ENCODE measurements around the gene ABCD2. TPM values are rescaled to one million over a fixed set of nuclear protein-coding genes. Genes with fewer than 3 reads are reported as not detected.

The ABCD2 gene
- total RNA-seq, 3 donors from 2014 or later (not counting 1 experiment from before 2014, with no cell fraction given), result 0.35 to 2.4 (median 0.75) TPM

DNA sequence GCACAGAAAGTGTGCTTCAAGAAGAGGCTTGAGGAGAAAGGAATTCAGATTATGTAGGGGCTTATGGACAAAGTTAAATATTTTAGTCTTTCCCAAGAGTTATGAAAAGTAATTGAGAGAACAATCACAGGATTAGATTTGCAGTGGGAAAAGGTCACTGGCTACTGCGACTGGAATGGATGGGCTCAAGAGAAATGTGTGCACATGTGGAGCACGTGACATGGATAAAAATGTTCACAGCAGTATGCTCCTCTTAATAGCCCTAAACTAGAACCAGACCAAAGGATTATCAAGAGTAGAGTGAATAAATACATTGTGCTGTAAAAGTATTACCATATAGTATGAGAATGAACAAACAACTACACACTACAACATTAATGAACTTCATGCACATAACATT lies 78.1 kb downstream of the ABCD2 start:
- no peaks in the 10 kb centered on the region for H3K27me3 ChIP-seq (ENCODE audit: control insufficient read depth, insufficient read depth, low read length)
- H3K27ac Mint-ChIP-seq, result no peak overlapping the region
- H3K27ac ChIP-seq (ENCODE audit: low read length), result no peak overlapping the region
- DNase-seq, result no peak
- no peaks in the 10 kb centered on the region for H3K36me3 ChIP-seq (ENCODE audit: control insufficient read depth, insufficient read depth, low read length)
- H3K4me3 ChIP-seq (ENCODE audit: low read length), result no peak overlapping the region
- no peaks in the 10 kb centered on the region for H3K9me3 ChIP-seq (ENCODE audit: control insufficient read depth, insufficient read depth, low read length)
- no peaks in the 10 kb centered on the region for H3K4me1 Mint-ChIP-seq
- H3K9me3 Mint-ChIP-seq, result no peaks in the 10 kb centered on the region
- no peaks in the 10 kb centered on the region for H3K4me1 ChIP-seq (ENCODE audit: control insufficient read depth, insufficient read depth, low read length)
- H3K4me3 Mint-ChIP-seq, result no peak overlapping the region
- 95% methylated on average over 2 of the region's 2 CpGs for WGBS (ENCODE audit: insufficient coverage)
- intact Hi-C loops (cut with micrococcal nuclease), result no loop called here
- no peak for ATAC-seq
- no peaks in the 10 kb centered on the region for H3K36me3 Mint-ChIP-seq
- TF ChIP-seq, protein P1, sequence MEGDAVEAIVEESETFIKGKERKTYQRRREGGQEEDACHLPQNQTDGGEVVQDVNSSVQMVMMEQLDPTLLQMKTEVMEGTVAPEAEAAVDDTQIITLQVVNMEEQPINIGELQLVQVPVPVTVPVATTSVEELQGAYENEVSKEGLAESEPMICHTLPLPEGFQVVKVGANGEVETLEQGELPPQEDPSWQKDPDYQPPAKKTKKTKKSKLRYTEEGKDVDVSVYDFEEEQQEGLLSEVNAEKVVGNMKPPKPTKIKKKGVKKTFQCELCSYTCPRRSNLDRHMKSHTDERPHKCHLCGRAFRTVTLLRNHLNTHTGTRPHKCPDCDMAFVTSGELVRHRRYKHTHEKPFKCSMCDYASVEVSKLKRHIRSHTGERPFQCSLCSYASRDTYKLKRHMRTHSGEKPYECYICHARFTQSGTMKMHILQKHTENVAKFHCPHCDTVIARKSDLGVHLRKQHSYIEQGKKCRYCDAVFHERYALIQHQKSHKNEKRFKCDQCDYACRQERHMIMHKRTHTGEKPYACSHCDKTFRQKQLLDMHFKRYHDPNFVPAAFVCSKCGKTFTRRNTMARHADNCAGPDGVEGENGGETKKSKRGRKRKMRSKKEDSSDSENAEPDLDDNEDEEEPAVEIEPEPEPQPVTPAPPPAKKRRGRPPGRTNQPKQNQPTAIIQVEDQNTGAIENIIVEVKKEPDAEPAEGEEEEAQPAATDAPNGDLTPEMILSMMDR (IDR thresholded peaks at IDR 0.05), result no peak
- peaks cover 0 to 5% of the 10 kb centered on the region in 2 donors for H3K27me3 Mint-ChIP-seq (ENCODE audit: low read depth in 2 of 2)

DNA sequence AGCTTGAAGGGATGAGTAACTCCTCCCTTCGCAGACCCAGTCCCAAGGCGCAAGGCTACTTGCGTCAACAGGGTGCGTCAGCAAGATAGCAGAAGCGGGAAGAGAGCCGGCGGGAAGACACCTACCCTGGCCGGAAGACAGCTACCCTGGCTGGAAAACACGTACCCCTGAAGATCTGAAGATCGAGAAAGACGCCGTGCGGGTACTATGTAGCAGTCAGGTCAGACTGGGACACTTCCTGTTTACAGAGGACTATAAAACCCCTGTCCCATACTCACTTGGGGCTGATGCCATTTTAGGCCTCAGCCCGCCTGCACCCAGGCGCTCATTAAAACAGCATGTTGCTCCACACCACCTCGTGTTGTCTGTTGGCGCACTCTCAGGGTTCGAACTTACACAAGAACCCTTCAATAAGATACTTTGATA lies 80.9 kb downstream of the ABCD2 start:
- H3K4me1 ChIP-seq (ENCODE audit: control insufficient read depth, insufficient read depth, low read length), result no peaks in the 10 kb centered on the region
- intact Hi-C loops (cut with micrococcal nuclease), result no loop called here
- TF ChIP-seq, protein P1 (IDR thresholded peaks at IDR 0.05), result no peak
- Mint-ChIP-seq H3K4me1 (no peaks in the 10 kb centered on the region), H3K27ac (no peak overlapping the region), H3K9me3 (no peaks in the 10 kb centered on the region), H3K4me3 (no peak overlapping the region), H3K27me3 (ENCODE audit: low read depth in 2 of 2) (peaks cover under 1 to 5% of the 10 kb centered on the region in 2 donors), H3K36me3 (no peaks in the 10 kb centered on the region)
- no peaks in the 10 kb centered on the region for H3K36me3 ChIP-seq (ENCODE audit: control insufficient read depth, insufficient read depth, low read length)
- DNase-seq (no peak), ATAC-seq (no peak)
- H3K27me3 ChIP-seq (ENCODE audit: control insufficient read depth, insufficient read depth, low read length), result no peaks in the 10 kb centered on the region
- H3K27ac ChIP-seq (ENCODE audit: low read length), result no peak overlapping the region
- H3K4me3 ChIP-seq (ENCODE audit: low read length), result no peak overlapping the region
- H3K9me3 ChIP-seq (ENCODE audit: control insufficient read depth, insufficient read depth, low read length), result no peaks in the 10 kb centered on the region
- WGBS (ENCODE audit: insufficient coverage), result 97% methylated on average over 18 of the region's 18 CpGs

- TF ChIP-seq, protein P1 (IDR thresholded peaks at IDR 0.05), result no peak
- no peaks in the 10 kb centered on the region for H3K36me3 ChIP-seq (ENCODE audit: control insufficient read depth, insufficient read depth, low read length)
- DNase-seq (no peak), ATAC-seq (no peak)
- Mint-ChIP-seq H3K4me3 (no peak overlapping the region), H3K27ac (no peak overlapping the region), H3K9me3 (no peaks in the 10 kb centered on the region), H3K36me3 (no peaks in the 10 kb centered on the region), H3K4me1 (no peaks in the 10 kb centered on the region), H3K27me3 (ENCODE audit: low read depth in 2 of 2) (peaks cover 8 to 18% of the 10 kb centered on the region in 2 donors)
- intact Hi-C loops (cut with micrococcal nuclease), result no loop called here
- no peak overlapping the region for H3K27ac ChIP-seq (ENCODE audit: low read length)
- H3K9me3 ChIP-seq (ENCODE audit: control insufficient read depth, insufficient read depth, low read length), result no peaks in the 10 kb centered on the region
- H3K4me3 ChIP-seq (ENCODE audit: low read length), result no peak overlapping the region
- no peaks in the 10 kb centered on the region for H3K27me3 ChIP-seq (ENCODE audit: control insufficient read depth, insufficient read depth, low read length)
- no peaks in the 10 kb centered on the region for H3K4me1 ChIP-seq (ENCODE audit: control insufficient read depth, insufficient read depth, low read length)
These were observed 85.7 kb downstream of the ABCD2 start for GRCh38 chr12:39533951-39534350.

- Mint-ChIP-seq H3K27me3 (ENCODE audit: low read depth in 2 of 2) (peaks cover 8 to 18% of the 10 kb centered on the region in 2 donors), H3K9me3 (no peaks in the 10 kb centered on the region), H3K4me3 (no peak overlapping the region), H3K4me1 (no peaks in the 10 kb centered on the region), H3K36me3 (no peaks in the 10 kb centered on the region), H3K27ac (no peak overlapping the region)
- Histone ChIP-seq H3K36me3 (ENCODE audit: control insufficient read depth, insufficient read depth, low read length) (no peaks in the 10 kb centered on the region), H3K4me1 (ENCODE audit: control insufficient read depth, insufficient read depth, low read length) (no peaks in the 10 kb centered on the region), H3K4me3 (ENCODE audit: low read length) (no peak overlapping the region), H3K27me3 (ENCODE audit: control insufficient read depth, insufficient read depth, low read length) (no peaks in the 10 kb centered on the region), H3K9me3 (ENCODE audit: control insufficient read depth, insufficient read depth, low read length) (no peaks in the 10 kb centered on the region), H3K27ac (ENCODE audit: low read length) (no peak overlapping the region)
- intact Hi-C loops (cut with micrococcal nuclease), result no loop called here
- TF ChIP-seq, protein P1 (IDR thresholded peaks at IDR 0.05), result no peak
- ATAC-seq (no peak), DNase-seq (no peak)
- 95% methylated on average over 4 of the region's 4 CpGs for WGBS (ENCODE audit: insufficient coverage)
These were observed 87.2 kb downstream of the ABCD2 start for GRCh38 chr12:39532448-39532847.
